CD14-positive monocyte (primary cell): ENCODE data around the gene MAST1. TPM values are rescaled to one million over a fixed set of nuclear protein-coding genes. Genes with fewer than 3 reads are reported as not detected.
"Not testable (repeated sequence)": the region's sequence is repeated elsewhere in the genome, so short reads cannot be mapped to it uniquely, and the experiment has no call there.

ENCODE experiments used
- DNase-seq, 3 donors: peaks; one replicate each; pipeline ENCODE4 v3.0.0-alpha.2; 2011 to 2022
- H2AFZ ChIP-seq: 2 replicates; pipeline ENCODE4 v1.6.0; 2012; ENCODE audit warnings: mild to moderate bottlenecking, low read depth, low read length, inconsistent platforms; ENCODE audit not compliant: insufficient read depth, poor library complexity, severe bottlenecking
- H3K27ac ChIP-seq, 2 donors: 1 replicate in 1 of 2; 2 replicates in 1 of 2; pipeline ENCODE4 v1.5.1; 2012 to 2013; ENCODE audit warnings: low read length in 2 of 2, control low read depth in 1 of 2, inconsistent platforms in 1 of 2, low read depth in 1 of 2, mild to moderate bottlenecking in 1 of 2
- H3K27me3 ChIP-seq, 2 donors: one replicate each; pipeline versions ENCODE4 v1.6.0 to v1.6.1; 2011 to 2013; ENCODE audit warnings: low read length in 2 of 2; ENCODE audit not compliant: control insufficient read depth in 2 of 2, insufficient read depth in 2 of 2
- H3K36me3 ChIP-seq, 2 donors: replicated peaks in 1 of 2; 1 replicate in 1 of 2; 2 replicates in 1 of 2; pipeline versions ENCODE4 v1.5.1 to v1.6.1; 2012 to 2013; ENCODE audit warnings: low read length in 2 of 2, control low read depth in 1 of 2, inconsistent platforms in 1 of 2, mild to moderate bottlenecking in 1 of 2; ENCODE audit not compliant: insufficient read depth in 2 of 2, control insufficient read depth in 1 of 2
- H3K4me1 ChIP-seq, 2 donors: 1 replicate in 1 of 2; 2 replicates in 1 of 2; pipeline versions ENCODE4 v1.5.1 to v1.6.1; 2012 to 2013; ENCODE audit warnings: low read length in 2 of 2, control low read depth in 1 of 2, inconsistent platforms in 1 of 2, mild to moderate bottlenecking in 1 of 2, moderate library complexity in 1 of 2; ENCODE audit not compliant: insufficient read depth in 2 of 2, control insufficient read depth in 1 of 2
- H3K4me2 ChIP-seq: replicated peaks from 2 replicates; pipeline ENCODE3; 2012; ENCODE audit warnings: low read length, moderate library complexity, mild to moderate bottlenecking; ENCODE audit not compliant: poor library complexity, severe bottlenecking; ENCODE audit errors: extremely low read depth
- H3K4me3 ChIP-seq, 3 experiments: fragments of 200-600 bp in 1 of 3; sonication (generic) in 1 of 3; replicated peaks in 1 of 3; 1 replicate in 2 of 3; 2 replicates in 1 of 3; pipeline ENCODE4 v1.5.1; 2011 to 2013; ENCODE audit warnings: low read length in 3 of 3, mild to moderate bottlenecking in 3 of 3, control low read depth in 2 of 3, low read depth in 2 of 3, inconsistent platforms in 1 of 3, moderate library complexity in 1 of 3
- H3K79me2 ChIP-seq: 2 replicates; pipeline ENCODE4 v1.6.0; 2012; ENCODE audit warnings: mild to moderate bottlenecking, control low read depth, inconsistent platforms, low read length, moderate library complexity; ENCODE audit not compliant: insufficient read depth
- H3K9ac ChIP-seq: 2 replicates; pipeline ENCODE4 v1.6.0; 2017; ENCODE audit warnings: low read length, mild to moderate bottlenecking; ENCODE audit not compliant: insufficient read depth, poor library complexity, severe bottlenecking
- H3K9me3 ChIP-seq, 2 donors: replicated peaks in 1 of 2; 1 replicate in 1 of 2; 2 replicates in 1 of 2; pipeline versions ENCODE4 v1.5.1 to v1.6.1; 2012 to 2013; ENCODE audit warnings: low read length in 2 of 2, control low read depth in 1 of 2; ENCODE audit not compliant: control insufficient read depth in 1 of 2, insufficient read depth in 1 of 2
- H4K20me1 ChIP-seq: 2 replicates; pipeline ENCODE4 v1.6.0; 2012; ENCODE audit warnings: mild to moderate bottlenecking, low read length, control low read depth, moderate library complexity; ENCODE audit not compliant: insufficient read depth
- H3K27ac Mint-ChIP-seq, 7 donors: one replicate each; pipeline ENCODE4 v1.8.0; 2020; ENCODE audit warnings: mild to moderate bottlenecking in 7 of 7, mixed read lengths in 7 of 7, moderate library complexity in 6 of 7, inconsistent platforms in 2 of 7
- H3K27me3 Mint-ChIP-seq, 3 donors: one replicate each; pipeline ENCODE4 v1.8.0; 2021 to 2022; ENCODE audit warnings: low read depth in 3 of 3, mild to moderate bottlenecking in 3 of 3, mixed read lengths in 3 of 3, moderate library complexity in 3 of 3, inconsistent platforms in 1 of 3
- H3K36me3 Mint-ChIP-seq, 2 donors: one replicate each; pipeline ENCODE4 v1.8.0; 2020; ENCODE audit warnings: mixed read lengths in 2 of 2, inconsistent platforms in 1 of 2, mild to moderate bottlenecking in 1 of 2
- H3K4me1 Mint-ChIP-seq: one replicate; pipeline ENCODE4 v1.8.0; 2020; ENCODE audit warnings: mild to moderate bottlenecking, mixed read lengths
- H3K4me3 Mint-ChIP-seq, 2 donors: one replicate each; pipeline ENCODE4 v1.8.0; 2020; ENCODE audit warnings: mild to moderate bottlenecking in 2 of 2, mixed read lengths in 2 of 2, moderate library complexity in 1 of 2
- H3K9me3 Mint-ChIP-seq, 7 donors: one replicate each; pipeline ENCODE4 v1.8.0; 2020 to 2022; ENCODE audit warnings: mixed read lengths in 7 of 7, mild to moderate bottlenecking in 6 of 7, moderate library complexity in 6 of 7, inconsistent platforms in 2 of 7
- CTCF ChIP-seq: fragments of 200-600 bp; IDR thresholded peaks from one replicate; pipeline ENCODE4 v1.8.0; 2022; ENCODE audit warnings: antibody characterized with exemption, mild to moderate bottlenecking
- WGBS: methylation state at CpG from one replicate; pipeline ENCODE4 v1.1.5; 2013; ENCODE audit warnings: missing lambda C conversion rate; ENCODE audit not compliant: insufficient coverage; 5-methylcytosine and 5-hydroxymethylcytosine counted together
- intact Hi-C, 2 donors: fragments of 100-400 bp; cut with micrococcal nuclease; formaldehyde crosslinking; loops; one replicate each; pipeline versions ENCODE4 v1.15.0 to v1.15.1; 2023
- polyA plus RNA-seq, 3 donors: library from polyadenylated mRNA; depleted of rRNA in 1 of 3; unstranded in 2 of 3; stranded (reverse) in 1 of 3; fragments of 300-500 nt in 2 of 3; fragments of >200 nt in 1 of 3; fragmentation: Illumina TruSeq in 2 of 3; gene quantifications; 1 replicate in 2 of 3; 2 replicates in 1 of 3; pipeline ENCODE4 v1.2.3, GENCODE V29; 2012 to 2021

Gene MAST1
- polyA plus RNA-seq, 3 donors = 0.28 to 3.6 (median 1.1) TPM

- Mint-ChIP-seq H3K9me3 (peaks cover 5 to 22% (median 13%) of the 10 kb centered on the region in 7 donors), H3K4me3 (no peak overlapping the region), H3K27ac (peak overlapping the region in 1 of 7 donors; percentile 2), H3K4me1 (peaks cover 44% of the 10 kb centered on the region), H3K27me3 (peaks cover 7 to 19% (median 12%) of the 10 kb centered on the region in 3 donors), H3K36me3 (no peaks in the 10 kb centered on the region)
- no peak overlapping the region for H3K27ac ChIP-seq
- DNase-seq = no peak
- peaks cover 0 to 6% of the 10 kb centered on the region in 2 donors for H3K27me3 ChIP-seq
- peaks cover 4 to 13% of the 10 kb centered on the region in 2 donors for H3K9me3 ChIP-seq
- WGBS = 69% methylated on average over 2 of the region's 5 CpGs
- H4K20me1 ChIP-seq = peaks cover 6% of the 10 kb centered on the region
- TF ChIP-seq CTCF = no peak
- no peak overlapping the region for H3K4me3 ChIP-seq
- H3K36me3 ChIP-seq = peaks cover 0 to 2% of the 10 kb centered on the region in 2 donors
- peaks cover 11% of the 10 kb centered on the region for H3K79me2 ChIP-seq
- H2AFZ ChIP-seq = no peak overlapping the region
- H3K4me1 ChIP-seq = peaks cover 46 to 53% of the 10 kb centered on the region in 2 donors
- no peak overlapping the region for H3K4me2 ChIP-seq
- intact Hi-C loops = loop anchor here in 1 of 2 donors (10.0 kb wide), 2 partner anchors 47 to 77 kb away; partner anchors contain the start of genes CALR, DAND5 and FARSA
- H3K9ac ChIP-seq = no peak overlapping the region
These were observed 49.8 kb downstream of the MAST1 start for GRCh38 chr19:12888006-12888603.

GRCh38 chr19:12890299-12890786, 52.0 kb downstream of the MAST1 start:
- 0% methylated on average over 1 of the region's 10 CpGs for WGBS
- peaks cover 19 to 22% of the 10 kb centered on the region in 2 donors for H3K36me3 Mint-ChIP-seq
- not testable (repeated sequence) for H3K9ac ChIP-seq

More at GRCh38 chr19:12890299-12890786, 52.0 kb downstream of the MAST1 start:
- not testable (repeated sequence) for H3K9me3 Mint-ChIP-seq, H3K9me3 ChIP-seq, DNase-seq, H4K20me1 ChIP-seq, H3K27me3 ChIP-seq
- Histone ChIP-seq H3K27ac (peak overlapping the region in 1 of 2 donors; percentile 4), H2AFZ (peak overlapping the region; percentile 81), H3K4me3 (peak overlapping the region in 2 of 3 experiments; percentile 75 to 88), H3K36me3 (peaks cover 14 to 23% of the 10 kb centered on the region in 2 donors), H3K79me2 (peaks cover 11% of the 10 kb centered on the region), H3K4me2 (peak overlapping the region; percentile 90), H3K4me1 (peaks cover 24 to 30% of the 10 kb centered on the region in 2 donors)
- peaks cover 24% of the 10 kb centered on the region for H3K4me1 Mint-ChIP-seq
- peak overlapping the region; percentile 80 to 94 (median 89) for H3K27ac Mint-ChIP-seq
- peak overlapping the region; percentile 73 to 89 for H3K4me3 Mint-ChIP-seq
- peaks cover 7 to 15% (median 14%) of the 10 kb centered on the region in 3 donors for H3K27me3 Mint-ChIP-seq
- intact Hi-C loops = loop anchor here in 1 of 2 donors (5.0 kb wide), 1 partner anchor 42 kb away; the partner anchor contains the start of gene FARSA
